NCI-H2081 treated with DMSO at 0.1 percent for 48 hours (cell line): ENCODE data around the gene PCBP3.

ENCODE experiments used
- DNase-seq: peaks from one replicate; lab custom pipeline; 2025; lab: John Stamatoyannopoulos, UW

Gene PCBP3

DNA sequence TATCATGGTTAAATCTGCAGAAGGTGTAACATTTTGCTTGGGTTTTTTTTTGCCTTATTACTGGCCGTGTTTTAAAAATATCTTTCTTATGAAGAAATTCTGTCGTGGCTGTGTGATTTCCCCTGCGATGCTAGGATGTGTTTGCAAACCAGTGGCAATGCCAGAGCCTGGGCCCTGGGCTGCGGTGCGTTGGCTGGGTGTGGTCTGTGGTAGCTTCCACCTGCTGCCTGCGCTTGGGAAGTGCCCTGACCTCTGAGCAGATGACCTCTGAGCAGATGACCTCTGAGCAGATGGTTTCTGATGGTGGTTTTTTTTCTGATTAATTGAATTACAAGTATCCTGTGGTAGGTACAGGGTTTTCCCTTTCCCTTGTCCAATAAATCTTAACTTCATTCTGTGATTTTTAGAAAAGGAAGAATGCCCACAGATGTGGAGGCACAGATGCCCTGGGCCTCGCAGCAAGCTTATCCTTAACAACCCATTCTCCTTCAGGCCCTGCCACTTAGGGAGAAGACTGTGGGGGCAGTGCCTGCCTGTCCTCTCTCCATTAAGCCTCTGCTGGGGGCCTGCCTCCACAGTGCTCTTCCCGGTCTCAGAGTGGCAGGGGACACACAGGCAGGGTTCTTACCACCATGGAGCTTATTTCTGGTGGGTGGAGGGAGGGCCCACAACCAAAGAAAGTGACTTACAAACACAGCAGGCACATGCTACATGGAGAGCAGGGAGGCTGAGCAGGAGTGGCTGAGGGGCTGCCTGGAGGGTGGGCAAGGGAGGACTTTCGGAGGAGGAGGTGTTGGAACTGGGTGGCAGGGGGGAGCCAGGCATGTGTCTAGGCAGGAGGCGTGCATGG lies 81.7 kb downstream of the PCBP3 start:
- DNase-seq, result no peak

DNA sequence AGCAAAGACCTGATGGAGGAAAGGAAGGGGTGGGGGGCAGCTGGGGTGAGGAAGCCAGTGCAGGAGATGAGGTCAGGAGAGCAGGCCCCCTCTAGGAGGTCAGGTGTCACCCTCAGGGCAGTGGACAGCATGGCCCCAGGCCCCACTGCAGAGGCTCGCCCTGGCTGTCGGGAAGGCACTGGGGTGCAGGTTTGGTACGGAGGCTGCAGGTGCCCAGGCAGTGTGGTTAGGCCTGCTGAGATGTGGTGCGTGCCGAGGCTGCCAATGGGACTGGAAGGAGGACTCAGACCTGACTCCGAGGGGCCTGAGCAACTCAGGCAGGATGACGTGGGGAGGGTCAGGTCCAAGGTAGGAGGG lies 82.3 kb downstream of the PCBP3 start:
- no peak for DNase-seq

DNA sequence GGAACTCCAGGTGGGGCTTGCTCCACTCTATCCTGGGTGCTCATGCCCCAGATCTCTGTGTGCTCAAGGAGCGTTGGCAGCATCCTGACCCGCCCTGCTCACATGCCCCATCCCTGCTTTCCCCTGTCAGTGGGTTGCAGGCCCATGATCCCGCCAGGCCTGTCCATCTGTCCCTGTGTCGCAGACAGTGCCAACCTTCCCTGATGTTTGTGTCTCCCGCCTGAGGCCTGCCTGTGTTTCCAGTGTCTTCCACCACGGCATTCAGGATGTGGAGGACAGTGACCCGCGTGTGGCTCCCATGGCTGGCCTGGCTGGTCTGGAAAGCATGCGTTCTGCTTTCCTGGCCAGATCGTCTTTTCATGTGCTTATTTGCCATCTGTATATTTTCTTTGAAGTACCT lies 82.9 kb downstream of the PCBP3 start:
- no peak for DNase-seq

DNA sequence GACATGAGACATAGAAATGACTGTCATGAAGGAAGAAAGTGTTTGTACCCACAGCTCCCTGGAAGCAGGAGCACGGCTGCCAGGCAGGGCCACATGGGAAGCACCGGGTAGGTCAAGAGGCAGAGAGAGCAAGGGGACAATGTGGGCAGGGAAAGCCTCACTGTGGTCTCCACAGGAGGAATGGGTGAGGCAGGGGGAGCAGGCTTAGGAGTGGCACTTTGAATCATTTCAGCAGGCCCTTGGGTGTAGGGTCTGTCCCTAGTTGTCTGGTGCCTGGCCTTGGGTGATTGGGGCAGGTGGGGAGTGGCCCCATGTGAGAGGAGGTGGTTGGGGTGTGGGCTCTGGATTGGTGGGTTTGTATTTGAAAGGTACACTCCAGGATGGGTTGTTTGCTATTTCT lies 83.9 kb downstream of the PCBP3 start:
- DNase-seq, result no peak

DNA sequence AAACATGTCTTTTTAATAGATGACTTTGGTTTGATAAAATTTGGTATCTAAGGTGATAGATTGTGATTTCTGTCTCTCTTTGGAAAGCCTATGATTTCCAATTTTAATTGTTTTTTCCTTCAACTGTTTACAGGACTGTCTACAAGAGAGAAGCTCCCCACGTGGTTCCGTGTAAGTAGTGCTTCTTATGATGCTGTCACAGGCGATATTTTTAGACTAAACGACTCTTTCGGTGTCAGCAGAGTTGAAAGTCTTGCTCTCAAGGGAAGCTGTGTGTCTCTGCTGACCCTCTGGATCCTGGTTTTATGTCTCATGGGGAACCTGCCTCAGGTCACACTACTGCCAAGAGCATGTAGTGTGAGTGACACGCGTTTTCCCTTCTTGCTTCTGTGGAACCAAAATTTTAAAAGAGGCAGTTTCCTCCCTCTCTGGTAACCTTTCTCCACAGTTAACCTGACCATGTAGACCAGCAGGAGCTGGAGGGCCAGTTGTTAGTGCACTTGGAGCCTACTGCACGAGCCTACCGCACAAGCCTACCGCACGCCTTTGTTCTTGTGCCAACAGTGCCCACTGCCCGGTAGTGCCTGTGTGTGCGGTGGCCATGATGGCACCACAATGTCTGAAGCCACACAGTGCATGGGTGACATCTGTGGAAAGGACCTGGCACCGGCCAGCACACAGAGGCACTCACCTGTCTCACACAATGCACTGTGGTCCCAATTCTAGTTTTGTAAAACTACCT lies 91.9 kb downstream of the PCBP3 start:
- no peak for DNase-seq

DNA sequence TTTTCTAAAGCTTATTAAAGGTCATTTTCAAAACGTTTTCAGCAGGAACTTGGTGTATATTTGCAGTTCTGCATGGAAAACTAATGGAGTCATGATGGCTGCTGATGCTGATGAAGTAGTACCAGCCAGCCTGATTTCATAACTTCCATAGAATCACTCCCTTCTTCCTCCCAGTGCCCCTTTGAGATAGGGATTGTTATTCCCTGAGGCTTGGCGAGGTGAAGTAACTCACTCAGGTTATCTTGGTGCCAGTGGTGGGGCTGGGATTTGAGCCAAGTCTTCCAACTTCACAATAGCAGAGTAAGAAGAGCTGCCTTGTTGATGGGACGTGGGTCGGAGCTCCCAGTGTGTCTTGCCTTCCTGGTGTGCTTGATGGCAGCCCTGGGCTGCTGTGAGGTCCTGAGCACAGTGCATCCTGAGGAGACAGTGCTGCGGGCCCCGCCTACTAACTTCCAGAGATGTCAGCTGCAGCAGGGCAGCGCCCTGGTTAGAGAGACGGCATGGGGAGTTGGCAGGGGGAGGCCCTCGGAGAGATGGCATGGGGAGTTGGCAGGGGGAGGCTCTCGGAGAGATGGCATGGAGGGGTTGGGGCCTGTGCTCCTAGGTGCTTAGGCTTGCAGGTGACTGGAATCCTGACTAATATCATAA lies 92.6 kb downstream of the PCBP3 start:
- DNase-seq, result no peak

DNA sequence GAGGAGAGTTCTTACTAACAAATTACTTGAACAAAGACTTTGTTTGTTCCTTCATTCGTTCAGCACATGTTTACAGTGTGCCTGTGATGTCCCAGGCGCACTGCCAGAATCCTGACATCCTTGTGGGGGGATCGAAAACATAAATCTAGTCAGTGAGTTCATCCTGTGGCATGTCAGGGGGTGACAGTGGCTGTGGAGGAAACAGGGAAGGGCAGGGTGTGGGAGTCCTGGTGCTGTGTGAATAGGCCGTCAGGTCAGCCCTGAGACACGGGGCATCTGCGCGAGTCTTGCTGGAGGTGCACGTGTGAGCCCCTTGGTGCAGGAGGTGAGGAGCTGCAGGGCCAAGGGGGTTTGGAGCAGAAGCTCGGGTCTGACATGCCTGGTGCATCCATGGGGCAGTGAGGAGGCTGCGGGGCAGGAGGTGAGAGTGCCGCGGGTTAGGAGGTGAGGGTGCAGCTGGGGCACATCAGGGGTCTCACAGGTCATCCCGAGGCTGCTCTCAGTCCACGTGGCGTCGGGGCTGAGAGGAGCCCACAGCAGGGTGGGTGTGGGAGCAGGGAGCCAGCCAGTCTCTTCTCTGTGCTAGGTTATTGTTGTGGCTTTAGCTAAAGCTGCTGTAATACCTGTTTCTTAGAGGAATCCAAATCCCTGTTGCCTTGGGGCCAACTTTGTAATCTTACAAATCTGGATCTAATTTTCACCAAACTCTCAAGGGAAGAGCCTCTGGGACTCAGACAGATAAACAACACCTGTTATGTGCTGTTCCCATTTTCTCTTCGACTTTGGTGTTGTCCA lies 93.4 kb downstream of the PCBP3 start:
- DNase-seq, result no peak

DNA sequence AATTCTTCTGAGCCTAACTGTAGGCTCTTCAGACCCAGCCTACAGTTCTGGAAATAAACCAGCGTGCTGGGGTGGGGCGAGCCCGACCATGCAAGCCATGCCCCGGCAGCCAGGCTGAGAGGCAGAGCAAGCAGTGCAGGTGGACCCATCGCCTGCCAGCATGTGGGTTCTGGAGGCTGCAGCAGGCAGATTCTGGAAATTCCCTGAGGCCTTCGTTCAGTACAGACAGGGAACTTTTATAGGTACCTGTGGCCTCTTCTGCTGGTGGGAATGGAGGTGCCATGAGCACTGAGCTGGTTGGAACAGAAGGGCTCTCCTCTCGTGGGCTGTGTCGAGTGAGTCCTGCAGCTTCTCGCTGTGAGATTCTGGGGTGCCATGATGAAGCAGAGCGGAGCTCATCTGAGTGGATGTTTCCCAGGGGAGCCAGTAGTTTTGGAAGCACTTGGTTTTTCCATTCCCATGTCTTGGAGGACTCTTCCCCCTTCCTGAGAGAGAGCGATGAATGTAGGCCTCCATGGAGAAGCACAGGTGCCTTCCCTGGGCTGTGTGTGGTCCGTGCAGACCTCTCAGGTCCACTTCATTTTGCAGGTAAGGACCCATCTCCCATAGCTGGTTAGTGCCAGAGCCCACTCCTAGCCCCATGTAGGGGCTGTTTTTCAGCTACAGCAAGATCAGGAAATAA lies 94.1 kb downstream of the PCBP3 start:
- no peak for DNase-seq

DNA sequence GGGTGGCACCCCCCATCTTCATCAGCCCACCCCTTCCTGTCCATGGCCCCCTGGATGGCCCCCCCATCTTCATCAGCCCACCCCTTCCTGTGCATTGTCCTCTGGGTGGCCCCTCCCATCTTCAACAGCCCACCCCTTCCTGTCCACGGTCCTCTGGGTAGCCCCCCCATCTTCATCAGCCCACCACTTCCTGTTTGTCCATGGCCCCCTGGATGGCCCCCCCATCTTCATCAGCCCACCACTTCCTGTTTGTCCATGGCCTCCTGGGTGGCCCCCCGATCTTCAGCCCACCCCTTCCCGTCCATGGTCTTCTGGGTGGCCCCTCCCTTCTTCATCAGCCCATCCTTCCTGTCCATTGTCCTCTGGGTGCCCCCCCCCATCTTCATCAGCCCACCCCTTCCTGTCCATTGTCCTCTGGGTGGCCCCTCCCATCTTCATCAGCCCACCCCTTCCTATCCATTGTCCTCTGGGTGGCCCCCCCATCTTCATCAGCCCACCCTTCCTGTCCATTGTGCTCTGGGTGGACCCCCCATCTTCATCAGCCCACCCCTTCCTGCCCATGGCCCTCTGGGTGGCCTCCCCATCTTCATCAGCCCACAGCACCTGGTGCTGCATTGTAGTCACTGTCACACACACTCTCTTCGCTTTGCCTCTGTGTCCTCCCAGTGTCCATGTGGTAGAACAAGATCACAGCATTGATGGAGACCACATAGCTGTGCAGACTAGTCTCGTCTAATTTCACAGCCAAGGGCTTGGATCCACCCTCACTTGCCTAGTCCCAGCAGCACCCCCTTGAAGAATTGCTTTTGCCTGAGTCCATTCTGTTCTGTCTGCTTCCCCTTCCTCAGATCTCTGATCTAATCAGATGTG lies 95.9 kb downstream of the PCBP3 start:
- DNase-seq, result no peak

DNA sequence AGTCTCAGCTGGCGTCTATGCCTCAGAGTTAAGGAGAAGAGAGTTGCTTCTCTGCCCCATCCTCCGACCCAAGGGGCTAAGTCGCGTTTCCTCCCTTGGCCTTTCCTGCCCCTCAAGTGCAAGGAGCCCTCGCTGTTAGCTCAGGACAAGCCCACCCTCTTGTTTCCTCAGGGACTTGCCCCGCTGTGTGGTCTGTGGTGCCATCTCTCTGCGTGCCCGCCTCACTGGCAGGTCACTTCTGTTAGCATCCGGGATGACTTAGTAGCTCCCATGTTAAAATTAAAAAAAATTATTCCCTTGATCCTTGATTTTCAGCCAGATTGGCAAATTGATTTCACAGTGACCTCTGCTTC lies 96.5 kb downstream of the PCBP3 start:
- DNase-seq, result no peak

DNA sequence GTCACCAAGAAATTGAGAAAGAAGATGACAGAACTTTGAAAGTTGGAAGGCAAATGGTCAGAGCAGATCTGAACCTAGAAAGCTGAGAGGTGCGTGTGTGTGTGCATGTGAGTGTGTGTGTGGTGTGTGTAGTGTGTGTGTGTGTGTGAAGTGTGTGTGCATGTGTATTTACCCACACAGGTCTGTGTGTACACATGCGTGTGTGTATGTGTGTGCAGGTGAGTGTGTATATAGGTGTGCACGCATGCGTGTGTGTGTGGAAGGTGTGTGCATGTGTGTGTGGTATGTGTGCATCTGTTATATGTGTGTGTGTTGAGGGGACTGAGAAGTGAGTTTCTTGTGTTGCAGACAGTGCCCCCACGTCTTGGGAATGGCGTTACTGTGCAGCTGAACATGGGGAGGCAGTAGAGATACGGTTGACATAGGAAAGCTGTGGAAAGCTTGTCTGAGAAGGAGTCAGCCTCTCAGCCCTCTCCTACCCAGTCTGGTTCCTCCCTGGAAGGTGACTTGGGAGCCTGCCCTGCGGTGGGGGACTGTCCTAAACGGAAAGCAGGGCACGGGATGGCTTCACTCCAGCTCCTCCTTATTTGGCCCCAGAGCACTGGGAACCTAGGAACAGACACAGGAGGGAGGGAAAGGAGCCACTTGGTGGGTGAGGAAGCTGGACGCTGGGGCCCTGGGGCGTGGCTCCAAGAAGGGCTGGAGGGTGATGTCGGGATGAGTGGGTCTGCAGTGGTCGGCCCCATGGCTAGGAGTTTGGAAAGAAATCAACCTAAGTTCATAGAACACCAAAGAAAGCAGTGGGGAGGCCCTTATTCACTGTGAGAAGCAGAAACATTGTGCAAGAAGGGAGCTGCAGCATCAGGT lies 97.2 kb downstream of the PCBP3 start:
- DNase-seq, result no peak

DNA sequence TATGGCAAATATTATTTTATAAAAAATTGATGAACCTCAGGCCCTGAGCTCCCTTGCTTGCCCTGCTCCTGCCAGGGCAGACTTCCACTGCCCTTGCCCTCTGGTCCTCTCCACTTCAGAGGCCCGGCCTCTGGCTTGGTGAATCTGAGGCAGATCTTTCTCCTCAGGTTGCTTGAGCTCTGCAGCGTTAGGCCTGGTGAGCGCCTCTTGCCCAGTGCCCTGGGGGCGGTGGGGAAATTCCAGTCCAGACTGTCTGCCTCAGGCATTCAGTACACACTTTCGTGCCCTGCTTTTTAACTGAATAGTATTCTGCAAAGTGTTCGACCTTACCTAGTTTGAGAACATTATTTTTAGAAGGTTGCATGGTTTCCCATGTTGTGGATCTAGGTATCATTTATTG lies 98.2 kb downstream of the PCBP3 start:
- DNase-seq, result no peak

DNA sequence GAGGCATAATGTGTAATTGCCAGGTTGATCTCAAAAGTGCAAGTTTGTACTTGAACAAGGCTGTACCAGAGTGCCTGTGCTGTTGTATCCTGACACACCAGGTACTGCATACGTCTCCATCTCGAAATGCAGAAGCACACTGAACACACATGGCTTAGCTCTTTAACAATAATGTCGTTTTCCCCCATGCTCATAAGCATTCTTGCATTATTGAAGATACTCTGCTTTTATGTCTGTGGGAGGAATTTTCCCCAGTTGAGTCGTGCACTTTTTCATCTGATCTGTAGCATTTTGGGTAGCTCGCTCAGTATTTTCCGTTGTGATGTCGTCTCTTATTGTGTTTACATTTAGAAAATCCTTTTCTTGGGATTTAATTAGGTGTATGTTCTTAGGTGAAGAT lies 98.7 kb downstream of the PCBP3 start:
- DNase-seq, result no peak

DNA sequence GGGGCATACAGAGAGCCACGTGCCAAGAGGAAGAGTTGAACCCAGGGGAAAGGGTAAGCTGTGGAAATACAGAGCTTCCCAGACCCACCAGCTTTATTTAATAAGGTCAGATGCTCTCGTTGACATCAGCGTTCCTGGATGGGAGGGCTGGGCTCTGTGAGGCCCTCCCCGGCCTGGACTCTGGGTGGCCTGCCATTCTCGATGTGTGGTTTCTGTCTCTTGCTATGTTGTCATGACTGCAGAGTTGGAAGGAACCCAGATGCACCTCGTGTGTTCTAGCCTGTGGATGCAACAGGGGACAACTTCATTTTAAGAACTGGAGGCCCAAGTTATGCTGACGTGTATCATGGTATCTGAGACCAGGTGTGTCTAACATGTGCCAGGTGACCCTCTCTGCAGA lies 101.7 kb downstream of the PCBP3 start:
- DNase-seq, result no peak

DNA sequence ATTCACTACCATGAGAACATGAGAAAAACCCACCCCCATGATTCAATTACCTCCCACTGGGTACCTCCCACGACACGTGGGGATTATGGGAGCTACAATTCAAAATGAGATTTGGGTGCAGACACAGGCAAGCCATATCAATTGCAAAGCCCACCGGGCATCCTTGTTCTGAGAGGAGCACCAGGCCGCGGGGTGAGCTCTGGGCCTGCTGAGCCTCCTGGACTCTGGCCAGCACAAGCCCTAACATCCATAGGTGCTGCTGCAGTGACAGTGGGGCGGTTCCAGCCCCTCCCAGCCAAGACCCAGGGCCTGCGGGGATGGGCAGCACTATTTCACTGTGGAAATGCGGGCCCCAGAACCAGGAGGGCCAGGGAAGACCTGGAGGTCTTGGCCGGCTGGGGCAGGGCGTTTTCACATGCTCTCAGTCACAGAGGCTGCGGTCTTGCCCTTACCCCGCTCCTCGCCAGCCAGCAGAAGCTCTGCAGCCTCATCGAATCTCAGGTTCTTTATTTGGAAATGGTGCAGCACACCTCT lies 103.8 kb downstream of the PCBP3 start:
- DNase-seq, result no peak

DNA sequence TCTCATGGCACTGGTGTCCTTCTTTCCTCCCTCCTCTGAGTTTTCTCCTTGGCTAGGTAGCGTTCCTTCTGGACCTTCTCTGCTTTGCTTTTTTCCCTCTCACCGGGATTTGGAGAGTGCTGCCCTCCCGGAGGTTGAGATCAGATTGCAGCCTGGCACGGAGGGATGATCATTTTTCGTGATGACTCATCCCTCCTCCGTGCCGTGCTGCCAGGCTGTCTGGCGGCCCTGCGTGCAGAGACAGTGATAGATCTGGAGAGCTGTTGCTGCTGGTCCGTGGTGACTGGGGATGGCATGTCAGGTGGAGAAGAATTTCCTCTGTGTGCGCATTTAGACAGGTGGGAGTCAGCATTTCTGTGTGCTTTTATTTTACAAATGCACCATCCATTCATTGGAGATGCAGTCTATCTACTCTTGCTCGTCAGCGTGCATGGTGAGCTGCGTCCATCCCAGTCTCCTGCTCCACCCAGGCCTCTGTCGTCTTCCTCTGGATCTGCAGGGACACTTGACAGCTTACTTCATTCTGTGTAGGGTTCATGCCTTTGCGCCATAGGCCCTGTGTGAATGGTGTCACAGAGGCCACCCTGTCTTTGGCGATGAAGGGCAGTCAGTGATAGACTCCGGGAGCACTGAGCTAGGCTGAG lies 104.4 kb downstream of the PCBP3 start:
- DNase-seq, result peak; percentile 2

DNA sequence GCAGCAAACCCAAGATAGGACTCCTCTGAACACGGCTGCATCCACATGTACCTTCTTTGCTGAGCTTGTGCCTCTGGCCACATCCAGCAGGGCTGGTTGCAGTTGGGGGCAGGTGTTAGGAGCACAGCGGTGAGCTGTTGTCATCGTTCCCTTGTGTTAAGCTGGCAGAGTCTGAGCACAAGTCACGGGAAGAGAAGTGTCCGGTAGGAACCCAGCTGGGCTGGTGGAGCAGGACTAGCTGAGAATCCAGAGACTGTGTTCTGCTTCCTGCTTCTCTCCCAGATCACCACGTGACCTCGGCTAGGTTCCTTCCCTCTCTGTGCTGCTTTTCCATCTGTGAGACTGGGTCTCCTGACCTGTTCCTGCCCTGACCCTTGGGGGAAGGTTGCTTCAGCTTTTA lies 105.1 kb downstream of the PCBP3 start:
- no peak for DNase-seq

DNA sequence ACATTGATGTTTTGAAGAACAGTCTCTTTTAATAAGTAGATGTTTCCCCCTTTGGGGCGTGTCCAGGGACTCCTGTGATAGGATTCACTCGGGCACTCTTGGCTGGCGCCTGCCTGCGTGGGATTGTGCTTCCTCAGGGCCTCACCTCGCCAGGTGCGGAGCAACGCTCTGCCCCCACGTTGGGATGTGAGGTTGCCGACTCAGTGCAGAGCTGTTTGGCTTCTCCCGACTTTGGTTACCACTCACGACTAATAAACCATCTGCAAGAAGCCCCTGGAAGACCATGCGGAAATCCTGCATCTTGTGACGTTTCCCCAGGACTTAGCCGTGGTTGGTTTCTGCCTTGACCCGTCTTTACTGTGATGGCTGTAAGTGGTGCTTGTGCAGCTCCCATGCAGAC lies 106.4 kb downstream of the PCBP3 start:
- DNase-seq, result no peak

DNA sequence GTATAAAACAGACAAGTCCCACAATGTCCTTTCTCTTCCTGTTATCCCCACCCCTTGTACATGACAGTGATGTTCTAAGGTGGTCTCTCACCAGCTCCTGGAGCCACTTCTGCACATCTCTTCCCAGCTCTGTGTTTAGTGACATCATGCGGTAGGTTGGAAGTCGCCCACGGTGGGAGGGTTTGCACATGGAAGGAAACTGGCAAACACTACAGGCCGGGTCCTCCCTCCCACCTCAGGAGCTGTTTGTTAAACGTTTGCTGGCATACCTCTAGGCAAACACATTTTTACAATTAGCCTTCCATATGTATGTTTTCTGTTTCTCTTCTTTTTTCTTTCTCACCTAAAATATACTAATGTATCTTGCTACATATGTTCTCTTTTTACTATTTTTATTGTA lies 107.4 kb downstream of the PCBP3 start:
- DNase-seq, result no peak
